ENCODE measurements around the gene IER2.

Gene IER2

DNA sequence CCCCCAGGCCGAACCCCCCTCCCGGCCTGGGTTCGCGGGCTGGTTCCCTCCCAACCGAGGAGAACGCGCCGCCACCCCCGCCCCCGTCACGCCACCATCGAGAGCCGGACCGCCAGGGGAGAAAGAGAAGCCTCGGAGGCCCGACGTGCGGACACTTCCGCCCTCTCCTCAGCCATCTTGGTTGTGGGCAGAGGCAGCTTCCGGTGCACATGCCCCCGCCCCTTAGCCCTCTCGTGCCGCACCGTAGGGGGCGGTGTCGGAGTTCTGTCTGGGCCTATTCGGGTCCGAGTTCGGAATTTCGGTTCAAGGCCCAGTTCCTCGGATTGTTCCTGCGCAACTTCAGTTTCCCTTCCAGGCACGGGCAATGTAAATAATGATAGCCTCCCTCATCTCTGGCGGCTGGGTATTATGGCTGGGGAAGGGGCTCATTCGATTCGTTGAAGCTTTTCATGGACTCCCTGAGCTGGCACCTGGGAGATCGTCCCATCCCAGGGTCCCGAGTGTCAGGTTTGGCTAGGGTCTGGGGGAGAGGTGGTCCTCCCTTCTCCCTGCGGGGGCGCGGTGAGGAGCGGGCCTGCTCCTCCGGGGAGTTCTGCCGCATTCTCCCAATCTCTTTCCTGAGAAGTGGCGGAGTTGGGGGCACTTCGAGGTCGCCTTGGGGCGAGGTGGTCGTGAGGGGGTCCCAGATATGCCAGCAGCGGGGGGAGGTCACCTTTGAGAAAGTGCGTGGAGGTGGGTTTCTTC is at the start of gene IER2, which contains the start of gene STX10:
Gene IER2, plus strand, starts transcription at position 225 of the 744 bp plus-strand sequence. CDS start 2,776 bp downstream, outside the sequence.
Gene STX10, minus strand, starts transcription at position 189 of the 744 bp plus-strand sequence. CDS start 202 bp downstream, outside the sequence.
- TF ChIP-seq ZFX (IDR thresholded peaks at IDR 0.05) (no peak), CTCF (conservative IDR thresholded peaks at IDR 0.05) (no peak; the same call in 1 of the 2 replicates)

GRCh38 chr19:13100841-13101589 is 49.2 kb upstream of the IER2 start:
- TF ChIP-seq ZFX (IDR thresholded peaks at IDR 0.05) (no peak), CTCF (conservative IDR thresholded peaks at IDR 0.05) (no peak; the same call in 1 of the 2 replicates)
- no peak overlapping the region for H3K27ac ChIP-seq

More for the DNA sequence above, at the start of gene IER2, which contains the start of gene STX10:
- peak within 1 kb of the TSS; percentile 94 for H3K27ac ChIP-seq

- no peak for TF ChIP-seq ZFX (IDR thresholded peaks at IDR 0.05)
- no peak for TF ChIP-seq CTCF (conservative IDR thresholded peaks at IDR 0.05)
- no peak overlapping the region for H3K27ac ChIP-seq
These were observed 48.4 kb upstream of the IER2 start for GRCh38 chr19:13101590-13102415.

GRCh38 chr19:13102416-13102665 is 47.9 kb upstream of the IER2 start:
- no peak for TF ChIP-seq CTCF (conservative IDR thresholded peaks at IDR 0.05)
- TF ChIP-seq ZFX (IDR thresholded peaks at IDR 0.05) = no peak
- no peak overlapping the region for H3K27ac ChIP-seq

DNA sequence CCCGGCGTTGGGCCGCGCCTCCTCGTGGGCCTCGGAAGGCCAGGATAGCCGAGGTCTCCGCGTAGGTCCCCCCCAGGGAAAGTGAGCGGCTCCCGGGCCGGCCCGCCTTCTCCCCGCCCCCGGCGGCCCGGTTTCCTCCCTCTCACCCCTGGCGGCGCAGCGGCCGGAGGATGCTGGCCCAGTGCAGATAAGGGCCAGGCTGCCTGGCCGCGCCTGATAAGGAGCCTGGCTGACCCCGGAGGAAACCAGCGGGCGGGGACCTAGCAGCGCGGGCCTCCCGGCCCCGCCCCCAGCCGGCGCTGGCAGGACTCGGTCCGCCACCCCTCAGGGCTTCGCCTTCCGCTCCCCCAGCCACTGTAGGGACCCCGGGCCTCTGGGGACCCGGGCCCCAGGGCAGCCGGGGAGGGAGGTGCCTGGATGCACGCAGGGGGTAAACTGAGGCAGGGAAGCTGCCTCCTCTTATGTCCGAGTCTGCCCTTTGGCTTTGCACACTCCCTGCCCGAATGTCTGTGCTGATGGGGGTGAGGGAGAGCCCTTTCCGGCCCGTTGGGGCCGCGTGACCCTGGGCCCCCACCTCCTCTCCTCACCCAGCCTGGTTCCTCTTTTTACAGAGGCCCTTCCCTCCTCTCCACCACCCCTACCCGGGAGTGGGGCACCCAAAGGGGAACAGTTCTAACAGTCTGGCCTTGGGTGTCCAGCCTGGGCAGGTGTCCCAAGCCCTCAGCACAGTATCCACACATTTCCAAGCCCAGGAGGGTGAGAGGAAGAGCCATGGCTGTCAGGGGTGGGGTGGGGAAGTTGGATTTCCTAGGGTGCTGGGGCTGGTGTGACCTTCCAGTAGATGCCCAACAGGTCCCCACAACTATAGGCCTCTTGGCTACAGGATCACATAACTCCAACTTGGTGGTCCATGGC is 47.3 kb upstream of the IER2 start, which contains the start of gene LYL1:
Gene LYL1, minus strand, starts transcription at position 193 of the 915 bp plus-strand sequence. CDS start 1,687 bp downstream, outside the sequence.
- no peak within 1 kb of the TSS for H3K27ac ChIP-seq
- TF ChIP-seq CTCF (conservative IDR thresholded peaks at IDR 0.05) (no peak), ZFX (IDR thresholded peaks at IDR 0.05) (no peak)

GRCh38 chr19:13103581-13104359 is 46.4 kb upstream of the IER2 start:
- TF ChIP-seq CTCF (conservative IDR thresholded peaks at IDR 0.05) (no peak), ZFX (IDR thresholded peaks at IDR 0.05) (no peak)
- H3K27ac ChIP-seq = no peak overlapping the region

All from C4-2B (cell line).